ENCODE results near the gene LAMC1.

LAMC1 gene

DNA sequence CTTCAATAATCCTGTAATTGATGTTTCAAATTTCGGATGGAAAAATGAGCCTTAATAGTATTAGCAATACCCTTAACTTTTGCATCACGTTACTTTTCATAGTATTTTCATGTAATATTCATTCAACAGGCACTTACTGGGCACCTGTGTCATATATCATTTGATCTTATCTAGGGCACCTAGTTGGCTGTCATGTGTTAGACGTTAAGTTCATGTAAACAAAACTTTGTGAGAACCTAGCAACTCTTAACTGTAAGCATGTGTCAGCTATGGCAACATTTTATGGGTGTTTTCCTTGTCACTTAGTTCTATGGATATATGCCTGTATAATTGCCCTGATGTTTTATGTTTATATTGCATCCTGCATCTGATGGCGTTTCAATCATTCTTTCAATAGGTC, 163.6 kb downstream of the LAMC1 start:
- DNase-seq (ENCODE audit: low spot score) = peak; percentile 20
- no peak for FAIRE-seq

DNA sequence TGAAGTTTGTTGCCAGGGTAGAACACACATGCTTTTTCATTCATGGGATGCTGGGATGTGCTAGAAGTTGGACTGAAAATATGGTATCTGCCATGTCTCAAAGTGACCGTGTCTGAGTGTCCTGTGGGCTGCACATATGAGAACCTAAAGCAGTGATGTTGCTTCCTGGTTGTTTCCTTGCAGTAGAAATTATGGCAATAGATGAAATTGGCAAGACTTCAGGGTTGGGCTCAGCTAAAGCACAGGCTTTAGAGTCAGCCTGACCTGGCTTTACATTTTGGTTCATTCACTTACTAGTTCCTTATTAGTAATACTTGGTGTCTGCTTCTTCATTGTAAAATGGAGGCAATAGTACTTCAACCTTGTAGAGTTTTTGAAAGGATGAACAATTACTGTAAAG, 165.0 kb downstream of the LAMC1 start:
- FAIRE-seq (no peak), DNase-seq (ENCODE audit: low spot score) (no peak)

DNA sequence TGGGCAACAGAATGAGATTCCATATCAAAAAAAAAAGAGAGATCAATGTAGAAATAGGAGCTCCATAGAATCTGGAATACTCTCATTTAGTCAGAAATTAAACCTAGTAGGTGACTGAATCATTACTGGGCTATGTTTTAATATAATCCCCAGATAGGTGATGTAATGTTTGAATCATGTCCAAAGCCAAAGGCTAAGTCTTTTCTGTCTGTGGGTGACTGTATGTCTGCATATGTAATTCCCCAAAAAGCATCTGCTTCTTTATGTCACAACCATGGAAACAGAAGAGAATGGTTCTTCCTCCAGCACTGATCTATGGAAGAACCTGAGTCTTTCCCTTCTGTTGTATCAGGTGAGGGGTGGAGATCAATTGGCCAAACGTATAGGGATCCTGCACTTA, 168.6 kb downstream of the LAMC1 start:
- peak; percentile 82 for FAIRE-seq
- peak; percentile 91 for DNase-seq (ENCODE audit: low spot score)

DNA sequence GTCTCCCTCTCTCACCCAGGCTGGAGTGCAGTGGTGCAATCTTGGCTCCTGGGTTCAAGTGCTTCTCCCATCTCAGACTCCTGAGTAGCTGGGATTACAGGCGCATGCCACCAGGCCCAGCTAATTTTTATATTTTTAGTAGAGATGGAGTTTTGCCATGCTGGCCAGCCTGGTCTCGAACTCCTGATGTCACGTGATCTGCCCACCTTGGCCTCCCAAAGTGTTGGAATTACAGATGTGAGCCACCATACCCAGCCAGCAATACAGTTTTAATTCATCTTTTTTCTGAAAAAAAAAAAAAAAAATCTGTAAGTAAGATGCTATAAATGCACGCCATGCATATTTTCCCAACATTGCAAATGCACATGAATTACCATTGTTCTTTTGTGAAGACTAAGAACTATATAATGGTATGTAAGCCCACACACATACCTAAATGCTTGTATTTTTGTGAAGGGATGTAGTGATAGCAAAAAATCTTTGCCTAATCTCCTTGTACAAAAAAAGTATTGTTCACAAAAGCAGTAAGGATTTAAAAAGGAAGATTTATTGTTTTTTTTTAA, 170.8 kb downstream of the LAMC1 start:
- DNase-seq (ENCODE audit: low spot score) = no peak
- FAIRE-seq = no peak

DNA sequence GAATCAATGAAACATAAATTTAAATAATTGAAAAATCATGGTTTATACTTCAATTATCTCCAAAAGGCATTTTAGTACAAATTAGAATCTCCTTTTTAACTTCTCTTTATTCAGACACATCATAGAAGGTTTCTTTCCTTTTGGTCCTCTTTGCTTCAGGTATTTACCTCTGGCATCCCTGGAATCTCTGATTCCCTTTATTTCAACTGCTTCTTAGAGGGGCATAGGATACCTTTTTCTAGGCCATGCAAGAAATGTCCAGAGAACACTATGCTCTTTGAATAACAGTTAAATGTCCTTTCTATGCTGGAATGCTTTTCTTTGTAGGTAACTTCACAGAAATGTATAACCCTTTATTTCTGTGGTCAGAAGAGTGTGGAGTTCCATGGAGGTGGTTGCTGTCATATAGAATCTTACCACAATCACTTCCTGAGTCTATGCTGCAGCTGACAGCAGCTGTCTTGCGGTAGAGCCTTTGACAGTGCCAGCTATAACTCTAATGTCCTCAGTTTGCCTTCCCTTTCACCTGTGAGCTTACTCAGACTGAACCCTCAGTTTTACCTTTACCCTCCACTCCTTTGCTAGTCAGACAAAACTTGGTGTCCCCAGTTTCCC, 171.4 kb downstream of the LAMC1 start:
- DNase-seq (ENCODE audit: low spot score) (peak; percentile 47), FAIRE-seq (no peak)

DNA sequence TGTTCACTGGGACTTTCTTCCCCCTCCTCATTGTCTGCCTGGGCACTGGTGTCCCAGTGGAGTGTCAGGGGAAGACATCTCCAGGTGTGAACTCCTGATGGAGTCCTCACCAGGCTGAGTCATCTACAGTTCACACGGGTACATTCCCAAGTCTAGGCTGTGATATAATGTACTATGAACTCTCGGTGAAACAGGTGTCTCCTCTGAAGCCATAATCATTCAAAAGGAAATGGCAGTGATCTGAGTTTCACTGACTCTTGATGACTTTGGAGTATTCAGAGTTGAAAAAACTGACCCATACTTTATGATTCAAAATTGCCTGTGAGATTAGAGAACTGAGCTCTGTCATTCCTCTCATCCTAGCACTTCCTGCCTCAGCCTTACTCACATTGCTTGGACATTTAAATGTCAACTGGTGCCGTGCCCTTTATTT, 171.9 kb downstream of the LAMC1 start:
- FAIRE-seq (peak; percentile 20), DNase-seq (ENCODE audit: low spot score) (peak; percentile 70)
